ENCODE results near the gene IFNA7.
"Not testable (repeated sequence)": the region's sequence is repeated elsewhere in the genome, so short reads cannot be mapped to it uniquely, and the experiment has no call there.

Gene IFNA7

DNA sequence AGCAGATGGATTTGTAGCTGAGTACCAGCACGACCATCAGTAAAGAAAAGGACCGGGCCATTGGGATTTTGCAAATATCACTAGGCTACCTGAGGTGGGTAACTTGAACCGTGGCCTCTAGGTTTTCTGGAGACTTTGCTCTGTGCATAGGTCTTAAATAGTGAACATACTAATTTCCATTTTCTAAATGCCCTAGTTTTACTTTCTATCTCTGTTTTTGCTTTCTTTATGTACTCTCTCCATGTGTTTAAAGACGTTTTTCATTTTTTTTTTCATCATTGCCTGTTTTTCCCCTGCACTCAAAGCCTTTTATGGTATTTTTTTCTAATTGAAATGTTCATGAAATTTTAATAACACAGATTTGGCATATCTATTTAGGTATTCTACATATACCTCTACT, at the start of gene IFNA7:
Gene IFNA7 (minus strand): TSS at position 101 of the 400 bp plus-strand sequence. CDS start 40 bp downstream, at position 61.
- H3K4me3 ChIP-seq (ENCODE audit: low read depth, low read length), result not testable (repeated sequence)

DNA sequence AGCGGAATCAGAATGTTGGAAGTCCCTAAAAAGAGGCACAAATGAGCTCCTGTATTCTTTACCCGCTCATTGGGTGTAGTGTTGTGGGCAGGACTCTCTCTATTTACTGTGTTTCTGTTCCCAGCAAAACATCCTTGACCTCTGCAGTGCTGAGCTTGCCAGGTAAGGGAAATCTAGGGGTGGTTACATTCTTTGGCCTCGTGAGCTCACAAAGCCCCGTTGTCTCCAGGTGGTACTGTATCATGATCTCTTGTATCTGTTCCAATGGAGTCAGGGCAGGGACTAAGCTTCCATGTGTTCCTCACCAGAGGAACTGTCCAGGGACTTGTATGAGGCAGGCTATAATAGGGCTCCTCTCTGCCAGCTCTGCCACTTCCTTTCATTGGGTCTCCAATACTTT, 49.6 kb upstream of the IFNA7 start:
- TF ChIP-seq, protein P1, sequence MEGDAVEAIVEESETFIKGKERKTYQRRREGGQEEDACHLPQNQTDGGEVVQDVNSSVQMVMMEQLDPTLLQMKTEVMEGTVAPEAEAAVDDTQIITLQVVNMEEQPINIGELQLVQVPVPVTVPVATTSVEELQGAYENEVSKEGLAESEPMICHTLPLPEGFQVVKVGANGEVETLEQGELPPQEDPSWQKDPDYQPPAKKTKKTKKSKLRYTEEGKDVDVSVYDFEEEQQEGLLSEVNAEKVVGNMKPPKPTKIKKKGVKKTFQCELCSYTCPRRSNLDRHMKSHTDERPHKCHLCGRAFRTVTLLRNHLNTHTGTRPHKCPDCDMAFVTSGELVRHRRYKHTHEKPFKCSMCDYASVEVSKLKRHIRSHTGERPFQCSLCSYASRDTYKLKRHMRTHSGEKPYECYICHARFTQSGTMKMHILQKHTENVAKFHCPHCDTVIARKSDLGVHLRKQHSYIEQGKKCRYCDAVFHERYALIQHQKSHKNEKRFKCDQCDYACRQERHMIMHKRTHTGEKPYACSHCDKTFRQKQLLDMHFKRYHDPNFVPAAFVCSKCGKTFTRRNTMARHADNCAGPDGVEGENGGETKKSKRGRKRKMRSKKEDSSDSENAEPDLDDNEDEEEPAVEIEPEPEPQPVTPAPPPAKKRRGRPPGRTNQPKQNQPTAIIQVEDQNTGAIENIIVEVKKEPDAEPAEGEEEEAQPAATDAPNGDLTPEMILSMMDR (IDR thresholded peaks at IDR 0.05; ENCODE audit: borderline replicate concordance, insufficient read depth, low read depth, low read length), result no peak

DNA sequence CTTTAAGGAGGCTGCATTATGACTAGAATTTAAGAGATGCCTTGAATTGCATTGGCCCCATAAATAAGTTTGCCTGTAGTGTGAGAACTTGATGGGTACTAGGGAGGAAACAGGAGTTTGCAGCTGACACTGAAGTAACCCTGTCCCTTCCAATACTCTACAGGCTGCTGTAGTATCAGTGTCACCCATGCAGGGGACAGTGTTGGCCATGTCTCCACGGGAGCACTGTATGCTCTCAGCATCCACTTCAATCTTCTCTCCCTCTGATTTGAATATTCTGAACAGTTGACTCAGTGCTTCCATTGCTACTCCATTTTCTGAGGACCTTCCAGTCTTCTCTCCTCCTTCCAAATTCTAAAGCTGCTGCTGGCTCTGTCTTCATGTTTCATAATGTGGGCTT, 49.2 kb upstream of the IFNA7 start:
- TF ChIP-seq, protein P1 (IDR thresholded peaks at IDR 0.05; ENCODE audit: borderline replicate concordance, insufficient read depth, low read depth, low read length), result no peak
- no peak overlapping the region for H3K4me3 ChIP-seq (ENCODE audit: low read depth, low read length)

More for the DNA sequence above, 49.6 kb upstream of the IFNA7 start:
- H3K4me3 ChIP-seq (ENCODE audit: low read depth, low read length), result no peak overlapping the region

DNA sequence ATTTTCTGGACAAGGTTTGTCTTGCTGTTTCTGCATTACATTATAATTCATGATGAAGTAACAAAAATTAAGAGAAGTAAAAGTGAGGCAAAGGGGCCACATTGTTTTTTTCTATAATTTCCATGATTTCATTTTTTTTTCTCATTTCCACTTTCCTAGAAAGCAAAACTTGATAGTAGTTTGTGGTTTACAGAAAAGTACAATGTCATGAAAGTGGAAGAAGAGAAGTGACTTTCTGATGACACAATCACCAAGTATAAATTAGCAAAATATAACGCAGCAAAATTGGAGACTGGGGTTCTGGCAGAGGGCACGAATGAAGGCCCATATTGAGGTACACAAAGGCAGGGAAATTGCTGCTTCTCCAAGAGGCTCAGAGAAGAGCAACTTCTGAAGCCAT, 42.8 kb upstream of the IFNA7 start:
- TF ChIP-seq, protein P1 (IDR thresholded peaks at IDR 0.05; ENCODE audit: borderline replicate concordance, insufficient read depth, low read depth, low read length), result no peak
- no peak overlapping the region for H3K4me3 ChIP-seq (ENCODE audit: low read depth, low read length)

DNA sequence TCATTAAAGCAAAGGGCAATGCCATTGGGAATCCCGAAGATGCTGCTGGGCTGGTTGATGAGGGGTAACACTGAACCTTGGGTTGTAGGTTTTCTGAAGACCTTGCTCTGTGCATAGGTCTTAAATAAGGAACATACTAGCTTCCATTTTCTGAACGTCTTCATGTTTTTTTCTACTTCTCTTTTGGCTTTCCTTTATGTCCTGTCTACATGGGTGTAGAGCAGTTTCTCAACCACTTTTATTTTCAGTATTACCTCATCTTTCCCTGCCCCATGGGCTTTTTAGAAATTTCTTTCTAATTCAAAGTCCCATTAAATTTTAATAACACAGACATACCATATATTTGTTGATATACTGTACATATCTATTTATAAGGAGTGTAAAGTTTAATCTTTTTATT, 37.9 kb upstream of the IFNA7 start, which contains the start of gene IFNA14:
Gene IFNA14 (minus strand): TSS at position 95 of the 400 bp plus-strand sequence. CDS start 70 bp downstream, at position 25.
- no peak within 1 kb of the TSS for H3K4me3 ChIP-seq (ENCODE audit: low read depth, low read length)
- TF ChIP-seq, protein P1 (IDR thresholded peaks at IDR 0.05; ENCODE audit: borderline replicate concordance, insufficient read depth, low read depth, low read length), result no peak

DNA sequence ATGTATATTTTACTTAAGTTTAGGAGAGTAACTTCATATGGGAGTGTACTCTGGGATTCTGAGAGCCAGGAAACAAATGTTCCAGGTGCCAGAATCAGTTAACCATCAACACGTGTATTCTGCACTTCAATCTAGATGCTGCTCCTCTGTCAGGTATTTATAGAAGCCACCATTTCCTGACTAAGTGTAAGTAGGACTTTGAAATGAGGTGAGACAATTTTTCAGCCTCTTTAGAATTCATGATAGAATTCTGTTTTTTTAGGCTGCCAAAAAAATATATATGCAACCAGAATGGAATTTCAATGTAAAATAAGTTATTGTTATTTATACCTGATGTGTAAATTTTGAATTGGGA, 34.3 kb upstream of the IFNA7 start:
- H3K4me3 ChIP-seq (ENCODE audit: low read depth, low read length), result not testable (repeated sequence)

DNA sequence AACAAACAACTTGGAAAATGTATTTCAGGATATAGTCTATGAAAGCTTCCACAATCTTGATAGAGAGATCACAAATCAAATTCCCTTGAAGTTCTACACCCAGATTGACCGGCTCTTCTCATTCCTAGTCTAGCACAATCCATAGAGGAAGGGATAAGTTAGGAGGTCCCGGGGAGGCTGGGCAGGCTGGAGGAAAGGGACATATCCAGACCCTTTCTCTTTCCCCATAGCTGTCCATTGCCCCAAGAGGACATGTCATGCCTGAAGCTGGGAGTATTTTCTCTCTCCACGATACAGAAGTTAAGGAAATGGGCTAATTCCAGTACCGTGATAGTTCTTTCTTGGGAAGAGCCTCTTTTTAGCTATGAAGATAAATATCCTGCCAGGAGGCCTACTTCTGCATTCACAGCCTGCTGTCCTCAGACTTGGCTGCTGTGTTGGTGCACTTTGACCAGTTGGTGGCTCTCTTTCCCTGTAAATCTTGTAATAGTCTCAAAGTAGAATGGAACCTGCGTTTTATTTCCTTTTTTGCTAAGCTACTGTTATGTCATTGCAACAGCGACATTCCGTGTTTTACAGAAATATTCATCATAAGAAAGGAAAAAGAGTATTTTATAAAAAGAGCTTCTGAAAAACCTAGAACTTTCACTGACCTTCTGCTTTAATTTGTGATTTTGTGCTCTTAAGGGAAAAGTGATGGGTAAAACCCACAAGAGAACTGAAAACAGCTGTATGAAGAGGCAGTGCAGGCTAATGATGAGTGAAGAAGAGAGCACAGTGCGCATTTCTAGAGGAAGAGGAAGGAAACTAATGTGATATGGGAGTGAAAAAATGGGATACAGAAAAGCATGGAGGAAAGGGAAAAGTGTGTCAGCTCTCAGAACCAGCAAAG, 33.7 kb upstream of the IFNA7 start:
- TF ChIP-seq, protein P1 (IDR thresholded peaks at IDR 0.05; ENCODE audit: borderline replicate concordance, insufficient read depth, low read depth, low read length), result peak; percentile 63

DNA sequence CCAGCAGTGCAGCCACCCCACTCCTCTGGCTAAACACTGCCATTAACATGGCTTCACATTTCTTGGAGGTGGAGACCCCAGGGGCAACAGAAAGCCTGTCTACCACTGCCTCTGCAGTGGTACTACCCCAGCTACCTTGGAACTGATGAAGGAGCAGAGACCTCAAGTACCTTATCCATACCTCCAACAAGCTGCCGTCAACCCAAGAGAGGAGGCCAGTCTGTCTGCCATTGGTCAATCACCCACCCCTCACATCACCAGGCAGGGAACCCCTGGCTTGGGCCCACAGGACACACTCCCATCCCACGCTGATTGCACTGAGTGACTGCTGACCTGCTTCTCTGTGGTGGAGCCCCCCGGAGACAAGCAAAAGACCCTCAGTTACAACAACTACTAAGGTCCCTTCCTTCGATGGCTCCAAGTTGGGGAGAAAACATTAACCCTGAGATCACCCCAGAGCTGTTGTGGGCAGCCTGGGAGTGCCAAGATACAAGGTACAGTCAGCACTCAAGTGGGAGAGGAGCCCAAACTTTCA, 32.2 kb upstream of the IFNA7 start:
- no peak overlapping the region for H3K4me3 ChIP-seq (ENCODE audit: low read depth, low read length)
- TF ChIP-seq, protein P1 (IDR thresholded peaks at IDR 0.05; ENCODE audit: borderline replicate concordance, insufficient read depth, low read depth, low read length), result no peak

More for the DNA sequence above, 33.7 kb upstream of the IFNA7 start:
- not testable (repeated sequence) for H3K4me3 ChIP-seq (ENCODE audit: low read depth, low read length)
